Activated effector memory CD4-positive, alpha-beta T cell treated with anti-CD3 and anti-CD28 coated beads, Interleukin-2, amount 50 U/mL, for 16 hours (primary cell): ENCODE data around the gene SOX30.

ENCODE experiments used
- DNase-seq: peaks from one replicate; pipeline ENCODE4 v3.0.0-alpha.2; 2020

SOX30 gene

GRCh38 chr5:157607371-157608161 is 44.7 kb downstream of the SOX30 start:
- DNase-seq, result peak; percentile 87

GRCh38 chr5:157606046-157606445 is 46.2 kb downstream of the SOX30 start:
- no peak for DNase-seq

GRCh38 chr5:157603333-157604190 is 48.7 kb downstream of the SOX30 start:
- peak; percentile 89 for DNase-seq

GRCh38 chr5:157602505-157602904 is 49.7 kb downstream of the SOX30 start:
- peak; percentile 77 for DNase-seq

- DNase-seq, result no peak
Observed at GRCh38 chr5:157600252-157600651, 52.0 kb downstream of the SOX30 start.

- no peak for DNase-seq
Observed at GRCh38 chr5:157599565-157599964, 52.7 kb downstream of the SOX30 start.

- DNase-seq, result no peak
Observed at GRCh38 chr5:157598350-157598936, 53.8 kb downstream of the SOX30 start.

GRCh38 chr5:157597277-157597676 is 55.0 kb downstream of the SOX30 start:
- DNase-seq, result no peak

GRCh38 chr5:157596487-157596886 is 55.8 kb downstream of the SOX30 start:
- DNase-seq, result peak; percentile 74

- DNase-seq, result no peak
Observed at GRCh38 chr5:157594675-157595459, 57.4 kb downstream of the SOX30 start.

- DNase-seq, result no peak
Observed at GRCh38 chr5:157594257-157594656, 58.0 kb downstream of the SOX30 start.

- no peak for DNase-seq
Observed at GRCh38 chr5:157593052-157593757, 59.0 kb downstream of the SOX30 start.

GRCh38 chr5:157592594-157592993 is 59.6 kb downstream of the SOX30 start:
- no peak for DNase-seq

- DNase-seq, result no peak
Observed at GRCh38 chr5:157590478-157590877, 61.8 kb downstream of the SOX30 start.

GRCh38 chr5:157584628-157585027 is 67.6 kb downstream of the SOX30 start:
- DNase-seq, result no peak

GRCh38 chr5:157582731-157583620 is 69.3 kb downstream of the SOX30 start:
- DNase-seq, result no peak

GRCh38 chr5:157581901-157582300 is 70.3 kb downstream of the SOX30 start:
- no peak for DNase-seq

- no peak for DNase-seq
Observed at GRCh38 chr5:157578079-157578780, 74.0 kb downstream of the SOX30 start.

- DNase-seq, result no peak
Observed at GRCh38 chr5:157576678-157577077, 75.6 kb downstream of the SOX30 start.
